GM10266 (cell line): ENCODE data around the gene FBXO24.
A peak's percentile ranks its signal among the peaks of the same experiment; 100 is the strongest.
"Not testable (repeated sequence)": the region's sequence is repeated elsewhere in the genome, so short reads cannot be mapped to it uniquely, and the experiment has no call there.

Experiments used
- DNase-seq: peaks from one replicate; pipeline ENCODE4 v3.0.0; 2012; ENCODE audit errors: extremely low spot score
- TF ChIP-seq, protein P1 (sequence below): IDR thresholded peaks from 2 replicates; pipeline ENCODE4 v1.5.1; 2012; ENCODE audit warnings: mild to moderate bottlenecking, low read depth; ENCODE audit not compliant: control insufficient read depth, insufficient read depth; ENCODE audit errors: missing control alignments

FBXO24 gene

DNA sequence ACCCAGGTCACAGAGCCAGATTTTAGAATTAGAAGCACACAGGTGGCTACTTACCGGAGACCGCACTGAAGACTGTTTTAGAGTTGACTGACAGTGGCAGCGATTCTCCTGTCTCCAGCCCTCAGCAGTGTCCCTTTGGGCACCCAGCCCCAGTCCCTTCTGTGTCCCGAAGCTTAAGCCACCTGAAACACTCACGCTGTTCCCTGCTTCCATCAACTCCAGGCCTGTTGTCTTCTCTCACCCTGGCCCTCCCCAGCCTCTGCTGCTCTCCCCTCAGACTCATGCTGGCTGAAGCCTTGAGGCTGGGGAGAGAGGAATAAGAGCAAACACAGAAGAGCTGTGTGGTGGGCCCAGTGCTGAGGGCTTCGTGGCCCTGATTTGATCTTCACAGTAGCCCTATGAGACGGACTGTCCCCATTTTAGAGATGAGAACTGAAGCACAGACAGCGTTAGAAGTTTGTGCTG is 23.0 kb upstream of the FBXO24 start:
- DNase-seq, result no peak
- TF ChIP-seq, protein P1, sequence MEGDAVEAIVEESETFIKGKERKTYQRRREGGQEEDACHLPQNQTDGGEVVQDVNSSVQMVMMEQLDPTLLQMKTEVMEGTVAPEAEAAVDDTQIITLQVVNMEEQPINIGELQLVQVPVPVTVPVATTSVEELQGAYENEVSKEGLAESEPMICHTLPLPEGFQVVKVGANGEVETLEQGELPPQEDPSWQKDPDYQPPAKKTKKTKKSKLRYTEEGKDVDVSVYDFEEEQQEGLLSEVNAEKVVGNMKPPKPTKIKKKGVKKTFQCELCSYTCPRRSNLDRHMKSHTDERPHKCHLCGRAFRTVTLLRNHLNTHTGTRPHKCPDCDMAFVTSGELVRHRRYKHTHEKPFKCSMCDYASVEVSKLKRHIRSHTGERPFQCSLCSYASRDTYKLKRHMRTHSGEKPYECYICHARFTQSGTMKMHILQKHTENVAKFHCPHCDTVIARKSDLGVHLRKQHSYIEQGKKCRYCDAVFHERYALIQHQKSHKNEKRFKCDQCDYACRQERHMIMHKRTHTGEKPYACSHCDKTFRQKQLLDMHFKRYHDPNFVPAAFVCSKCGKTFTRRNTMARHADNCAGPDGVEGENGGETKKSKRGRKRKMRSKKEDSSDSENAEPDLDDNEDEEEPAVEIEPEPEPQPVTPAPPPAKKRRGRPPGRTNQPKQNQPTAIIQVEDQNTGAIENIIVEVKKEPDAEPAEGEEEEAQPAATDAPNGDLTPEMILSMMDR, result no peak

GRCh38 chr7:100563809-100564400 is 22.2 kb upstream of the FBXO24 start:
- peak; percentile 81 for DNase-seq
- TF ChIP-seq, protein P1, result peak; percentile 79

- DNase-seq, result not testable (repeated sequence)
These were observed 21.7 kb upstream of the FBXO24 start for GRCh38 chr7:100564405-100564804.

DNA sequence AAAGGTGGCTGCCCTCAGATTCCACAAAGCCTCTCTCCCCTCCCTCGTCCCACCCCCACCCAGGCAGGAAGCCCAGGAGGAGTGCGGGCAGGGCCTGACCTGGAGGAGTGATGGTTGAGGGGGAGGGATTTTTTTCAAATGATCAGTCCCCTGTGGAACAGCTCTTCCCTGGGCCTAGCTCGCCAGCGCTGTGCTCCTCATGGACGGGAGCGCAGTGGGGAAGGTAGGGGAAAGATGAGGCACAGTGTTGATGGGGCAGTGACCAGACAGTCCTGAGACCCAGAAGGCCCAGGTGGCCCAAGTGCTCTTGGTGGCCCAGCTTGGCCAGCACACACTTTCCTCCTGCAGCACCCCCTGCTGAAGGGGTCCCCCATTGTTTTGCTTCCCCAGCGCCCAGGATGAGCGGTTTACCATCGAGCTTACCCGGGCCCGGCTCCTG is 21.0 kb upstream of the FBXO24 start:
- TF ChIP-seq, protein P1, result no peak
- no peak for DNase-seq

GRCh38 chr7:100566018-100566531 is 20.1 kb upstream of the FBXO24 start:
- DNase-seq, result no peak
- TF ChIP-seq, protein P1, result no peak

DNA sequence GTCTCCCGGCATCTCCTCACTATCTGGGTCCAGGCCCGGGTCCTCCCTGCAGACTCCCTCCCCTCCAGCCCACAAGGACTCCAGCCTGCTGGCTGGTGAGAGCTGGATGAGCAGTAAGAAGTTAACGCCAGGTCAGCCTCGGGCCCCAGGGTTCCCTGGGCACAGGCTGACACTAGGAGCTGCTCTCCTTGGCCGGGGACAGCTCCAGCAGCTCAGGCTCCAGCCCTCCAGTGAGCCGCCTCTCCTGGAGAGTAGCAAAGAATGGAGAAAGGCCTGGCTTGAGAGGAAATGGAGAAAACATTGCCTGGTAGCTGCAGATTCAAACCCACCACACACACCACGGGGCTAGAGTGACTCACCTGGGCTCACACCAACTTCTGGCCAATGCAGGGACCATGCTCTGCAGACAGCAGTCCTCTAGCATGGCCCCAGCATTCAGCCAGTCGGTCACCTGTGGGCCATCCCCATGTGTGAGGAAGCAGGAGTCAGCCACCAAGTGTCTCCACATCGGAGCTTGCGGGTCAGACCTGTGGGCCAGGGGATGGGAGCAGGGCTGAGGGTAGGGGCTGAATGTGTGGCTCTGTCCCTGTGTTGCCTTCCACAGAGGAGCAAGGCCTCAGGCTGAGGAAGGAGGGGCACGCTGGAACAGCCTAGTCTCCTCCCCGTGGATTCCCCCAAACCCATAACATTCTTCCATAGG is 18.9 kb upstream of the FBXO24 start:
- DNase-seq, result no peak
- TF ChIP-seq, protein P1, result no peak

DNA sequence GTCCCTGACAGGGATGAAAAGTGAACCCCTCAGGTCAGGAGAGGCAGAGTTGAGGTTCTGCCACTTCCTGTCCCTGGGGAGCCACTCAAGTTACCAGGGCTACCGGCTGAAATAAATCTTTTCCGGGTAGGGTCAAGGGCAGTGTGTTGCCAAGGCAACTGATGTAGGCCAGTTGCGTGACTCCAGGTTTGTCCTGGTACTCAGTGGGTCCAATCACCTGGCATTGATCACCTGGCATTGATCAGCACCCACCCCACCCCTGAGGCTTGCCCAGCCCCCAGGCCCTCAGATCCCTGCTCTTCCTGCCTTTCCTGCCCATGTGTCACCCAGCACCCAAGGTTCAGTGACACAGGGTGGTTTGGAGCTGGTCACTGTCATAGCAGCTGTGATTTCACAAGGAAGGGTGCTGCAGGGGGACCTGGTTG is 18.4 kb upstream of the FBXO24 start:
- TF ChIP-seq, protein P1, result no peak
- DNase-seq, result no peak
